ENCODE measurements around the gene ALK. TPM values are rescaled to one million over a fixed set of nuclear protein-coding genes. Genes with fewer than 3 reads are reported as not detected.

The ALK gene
- total and polyA plus RNA-seq, 3 experiments from 2014 or later: not detected

DNA sequence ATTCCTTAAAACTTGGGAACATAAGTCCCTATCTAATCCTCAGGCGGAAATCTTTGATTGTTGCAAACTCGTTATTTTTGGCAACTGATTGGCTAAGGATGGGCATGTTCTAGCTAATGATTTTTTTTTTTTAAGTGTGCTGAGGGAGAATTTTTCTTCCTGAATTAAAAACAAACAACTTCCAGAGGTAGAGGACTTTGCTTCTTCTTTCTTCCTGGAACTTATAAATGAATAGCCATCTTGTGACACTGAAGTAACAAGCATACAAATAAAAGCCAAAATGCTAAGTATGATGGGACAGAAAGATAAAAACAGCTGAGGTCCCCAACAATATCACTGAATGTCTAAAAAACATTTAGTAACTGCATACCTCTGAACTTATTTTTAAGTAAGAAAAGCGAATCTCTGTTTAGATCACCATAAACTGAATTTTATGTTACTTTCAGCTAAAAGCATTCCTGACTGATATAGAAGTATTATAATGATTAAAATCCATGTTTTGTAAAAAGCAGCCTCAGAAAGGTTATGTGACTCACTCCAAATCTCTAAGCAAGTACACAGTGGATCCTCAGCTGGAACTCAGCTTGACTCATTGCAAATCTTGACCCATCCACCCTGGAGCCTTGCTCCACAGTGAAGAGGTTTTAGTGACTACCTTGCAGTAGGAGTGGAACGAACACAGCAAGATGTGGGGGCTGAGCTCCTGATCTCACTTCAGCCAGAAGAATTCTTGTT is 461.8 kb downstream of the ALK start:
- Histone ChIP-seq H3K4me3 (ENCODE audit: low read length) (no peak overlapping the region), H3K4me1 (ENCODE audit: insufficient read depth, low read length) (no peaks in the 10 kb centered on the region), H3K27ac (ENCODE audit: low read depth, low read length) (no peak overlapping the region), H3K36me3 (ENCODE audit: insufficient read depth, low read length) (no peaks in the 10 kb centered on the region), H3K27me3 (ENCODE audit: insufficient read depth, low read length, poor library complexity, severe bottlenecking) (peaks cover 4% of the 10 kb centered on the region), H3K9me3 (ENCODE audit: low read length) (no peaks in the 10 kb centered on the region)
- POLR2A ChIA-PET: no interaction called here
- CTCF ChIA-PET: interaction anchor here (1.3 kb wide), 1 partner anchor 11 kb away, joined by 4 read pairs; no protein-coding TSS in a partner anchor
- Mint-ChIP-seq H3K36me3 (no peaks in the 10 kb centered on the region), H3K27me3 (peaks cover 2 to 52% of the 10 kb centered on the region in 2 donors), H3K9me3 (no peaks in the 10 kb centered on the region), H3K27ac (no peak overlapping the region), H3K4me1 (no peaks in the 10 kb centered on the region), H3K4me3 (no peak overlapping the region)
- DNase-seq: no peak

DNA sequence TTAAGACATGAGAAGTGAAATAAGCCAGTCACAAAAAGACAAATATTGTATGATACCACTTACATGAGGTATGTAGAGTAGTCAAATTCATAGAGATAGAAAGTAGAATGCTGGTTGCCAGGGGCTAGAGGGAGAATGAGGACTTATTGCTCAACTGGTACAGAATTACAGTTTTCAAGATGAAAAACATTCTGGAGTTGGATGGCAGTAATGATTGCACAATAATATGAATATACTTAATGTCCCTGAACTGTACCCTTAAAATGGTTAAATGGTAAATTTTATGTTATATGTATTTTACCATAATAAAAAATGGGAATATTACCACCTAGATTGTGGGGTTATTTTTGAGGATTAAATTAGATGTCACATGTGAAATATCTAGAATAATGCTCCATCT is 465.0 kb downstream of the ALK start:
- POLR2A ChIA-PET: no interaction called here
- Mint-ChIP-seq H3K36me3 (no peaks in the 10 kb centered on the region), H3K9me3 (no peaks in the 10 kb centered on the region), H3K4me3 (no peak overlapping the region), H3K27ac (no peak overlapping the region), H3K27me3 (peaks cover 5 to 36% of the 10 kb centered on the region in 2 donors), H3K4me1 (no peaks in the 10 kb centered on the region)
- CTCF ChIA-PET: no interaction called here
- peaks cover 4% of the 10 kb centered on the region for H3K27me3 ChIP-seq (ENCODE audit: insufficient read depth, low read length, poor library complexity, severe bottlenecking)
- no peak overlapping the region for H3K27ac ChIP-seq (ENCODE audit: low read depth, low read length)
- H3K36me3 ChIP-seq (ENCODE audit: insufficient read depth, low read length): no peaks in the 10 kb centered on the region
- DNase-seq: no peak
- no peak overlapping the region for H3K4me3 ChIP-seq (ENCODE audit: low read length)
- no peaks in the 10 kb centered on the region for H3K9me3 ChIP-seq (ENCODE audit: low read length)
- H3K4me1 ChIP-seq (ENCODE audit: insufficient read depth, low read length): no peaks in the 10 kb centered on the region

DNA sequence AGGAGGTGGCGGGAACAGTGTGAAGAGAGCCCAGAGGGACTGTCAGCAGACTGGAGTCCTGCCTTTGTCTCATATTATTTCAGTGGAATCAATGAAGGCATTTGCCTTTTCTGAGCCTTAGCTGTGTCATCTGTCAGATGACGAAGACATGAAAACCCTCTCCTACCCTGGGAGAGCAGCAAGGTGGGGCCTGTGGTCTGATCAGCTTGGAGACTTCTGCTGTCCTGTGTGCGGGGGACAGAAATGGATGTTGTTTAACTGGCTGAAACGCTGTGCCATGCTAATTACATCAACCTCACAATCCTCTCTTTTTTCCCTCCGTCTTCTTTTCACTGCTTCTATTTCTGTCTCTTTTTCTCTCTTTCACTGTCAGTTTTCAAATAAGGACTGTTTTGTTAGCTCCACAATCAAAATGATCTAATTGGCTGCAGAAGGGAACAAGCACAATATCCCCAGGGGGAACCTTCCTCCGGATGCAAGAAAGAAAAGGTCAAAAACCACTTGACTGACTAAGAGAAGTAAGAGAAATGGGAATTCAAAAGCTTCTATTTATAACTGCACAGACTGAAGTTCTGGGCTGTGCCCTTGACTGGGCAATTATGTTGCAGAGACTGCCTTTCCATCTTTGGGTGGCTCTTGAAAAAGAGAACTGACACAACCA is 466.1 kb downstream of the ALK start:
- no peak for DNase-seq
- Mint-ChIP-seq H3K4me3 (no peak overlapping the region), H3K9me3 (no peaks in the 10 kb centered on the region), H3K4me1 (no peaks in the 10 kb centered on the region), H3K27me3 (peaks cover 7 to 40% of the 10 kb centered on the region in 2 donors), H3K27ac (no peak overlapping the region), H3K36me3 (no peaks in the 10 kb centered on the region)
- no peaks in the 10 kb centered on the region for H3K4me1 ChIP-seq (ENCODE audit: insufficient read depth, low read length)
- peaks cover 4% of the 10 kb centered on the region for H3K27me3 ChIP-seq (ENCODE audit: insufficient read depth, low read length, poor library complexity, severe bottlenecking)
- H3K36me3 ChIP-seq (ENCODE audit: insufficient read depth, low read length): no peaks in the 10 kb centered on the region
- POLR2A ChIA-PET: no interaction called here
- H3K4me3 ChIP-seq (ENCODE audit: low read length): no peak overlapping the region
- no peaks in the 10 kb centered on the region for H3K9me3 ChIP-seq (ENCODE audit: low read length)
- CTCF ChIA-PET: no interaction called here
- H3K27ac ChIP-seq (ENCODE audit: low read depth, low read length): no peak overlapping the region

DNA sequence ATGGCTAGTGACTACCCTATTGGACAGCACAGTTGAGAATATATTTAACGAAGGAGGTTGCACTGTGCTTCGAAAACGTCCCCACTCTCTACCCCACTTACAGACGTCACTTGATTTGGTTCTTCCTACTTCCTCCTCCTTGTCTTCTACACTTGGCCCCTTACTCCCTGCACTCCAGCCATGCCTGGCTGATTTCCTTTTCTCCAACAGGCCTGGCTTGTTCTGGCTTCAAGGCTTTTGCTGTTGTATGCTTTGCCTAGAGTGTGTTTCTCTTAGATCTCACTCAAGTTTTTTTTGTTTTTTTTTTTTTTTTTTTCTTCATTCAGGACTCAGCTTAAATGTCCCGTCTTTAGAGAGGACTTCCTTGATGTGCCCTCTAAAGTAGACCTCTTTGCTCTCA is 469.4 kb downstream of the ALK start:
- no peaks in the 10 kb centered on the region for H3K4me1 Mint-ChIP-seq

DNA sequence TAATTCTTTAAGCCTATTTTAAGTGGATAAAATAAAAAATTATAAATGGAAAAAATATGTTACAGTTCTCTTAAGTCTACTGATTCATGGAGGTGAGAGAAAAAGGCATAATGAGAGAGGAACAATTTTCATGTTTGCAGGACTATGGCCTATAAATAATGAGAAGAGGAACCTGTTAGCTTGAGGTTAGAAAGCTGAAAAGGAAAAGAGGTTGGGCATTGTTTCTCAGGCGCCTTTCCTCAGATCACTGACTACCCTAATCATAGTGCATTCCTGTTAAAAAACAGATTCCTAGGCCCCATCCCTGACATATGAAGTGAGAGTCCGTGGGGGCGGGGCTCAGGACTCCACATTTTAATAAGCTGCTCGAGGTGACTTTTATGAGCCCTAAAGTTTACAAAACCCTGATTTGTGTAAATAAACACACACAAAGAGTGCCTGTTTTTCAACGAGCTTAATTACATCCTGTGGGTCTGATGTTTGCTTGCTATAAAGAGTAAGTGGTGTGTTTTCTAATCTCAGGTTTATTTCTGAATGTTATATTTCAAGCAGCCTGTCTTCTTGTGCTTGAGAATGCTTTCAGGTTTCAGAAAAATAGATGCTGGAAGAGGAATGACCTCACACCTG is 470.7 kb downstream of the ALK start:
- ChIA-PET CTCF (no interaction called here), POLR2A (no interaction called here)
- no peak for DNase-seq
- Mint-ChIP-seq H3K27me3 (peaks cover 5 to 23% of the 10 kb centered on the region in 2 donors), H3K36me3 (no peaks in the 10 kb centered on the region), H3K4me1 (no peaks in the 10 kb centered on the region), H3K4me3 (no peak overlapping the region), H3K27ac (no peak overlapping the region), H3K9me3 (no peaks in the 10 kb centered on the region)
- Histone ChIP-seq H3K27me3 (ENCODE audit: insufficient read depth, low read length, poor library complexity, severe bottlenecking) (no peaks in the 10 kb centered on the region), H3K4me1 (ENCODE audit: insufficient read depth, low read length) (no peaks in the 10 kb centered on the region), H3K4me3 (ENCODE audit: low read length) (no peak overlapping the region), H3K27ac (ENCODE audit: low read depth, low read length) (no peak overlapping the region), H3K9me3 (ENCODE audit: low read length) (no peaks in the 10 kb centered on the region), H3K36me3 (ENCODE audit: insufficient read depth, low read length) (no peaks in the 10 kb centered on the region)

More for the DNA sequence above, 469.4 kb downstream of the ALK start:
- H3K4me3 Mint-ChIP-seq: no peak overlapping the region
- no peak for DNase-seq
- H3K36me3 Mint-ChIP-seq: no peaks in the 10 kb centered on the region
- Histone ChIP-seq H3K4me3 (ENCODE audit: low read length) (no peak overlapping the region), H3K9me3 (ENCODE audit: low read length) (no peaks in the 10 kb centered on the region), H3K4me1 (ENCODE audit: insufficient read depth, low read length) (no peaks in the 10 kb centered on the region), H3K36me3 (ENCODE audit: insufficient read depth, low read length) (no peaks in the 10 kb centered on the region), H3K27ac (ENCODE audit: low read depth, low read length) (no peak overlapping the region), H3K27me3 (ENCODE audit: insufficient read depth, low read length, poor library complexity, severe bottlenecking) (no peaks in the 10 kb centered on the region)
- H3K27ac Mint-ChIP-seq: no peak overlapping the region
- H3K9me3 Mint-ChIP-seq: no peaks in the 10 kb centered on the region
- H3K27me3 Mint-ChIP-seq: peaks cover 5 to 28% of the 10 kb centered on the region in 2 donors
- ChIA-PET POLR2A (no interaction called here), CTCF (no interaction called here)

DNA sequence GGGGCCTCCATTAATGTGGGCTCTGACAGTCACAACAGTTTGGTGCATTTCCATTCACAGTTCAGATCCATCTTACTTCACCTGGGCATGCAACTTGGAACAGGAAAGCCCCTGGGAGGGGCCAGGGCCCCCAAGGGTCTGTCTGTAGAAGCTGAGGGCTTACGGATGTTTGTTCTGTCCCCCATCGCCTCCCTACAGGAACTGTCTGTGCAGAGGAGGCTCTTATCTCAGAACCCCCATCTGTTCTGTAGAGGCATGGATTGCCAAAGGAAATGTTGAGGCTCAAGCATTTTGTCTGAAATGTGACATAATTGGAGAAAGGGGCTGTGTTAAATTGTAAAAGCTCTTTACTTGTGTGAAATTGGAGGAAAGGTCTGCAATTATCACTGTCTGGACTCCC is 471.9 kb downstream of the ALK start:
- ChIA-PET POLR2A (no interaction called here), CTCF (no interaction called here)
- Mint-ChIP-seq H3K4me3 (no peak overlapping the region), H3K4me1 (no peaks in the 10 kb centered on the region), H3K36me3 (no peaks in the 10 kb centered on the region), H3K27ac (no peak overlapping the region), H3K9me3 (no peaks in the 10 kb centered on the region), H3K27me3 (peaks cover 6 to 20% of the 10 kb centered on the region in 2 donors)
- H3K36me3 ChIP-seq (ENCODE audit: insufficient read depth, low read length): no peaks in the 10 kb centered on the region
- H3K4me1 ChIP-seq (ENCODE audit: insufficient read depth, low read length): no peaks in the 10 kb centered on the region
- H3K4me3 ChIP-seq (ENCODE audit: low read length): no peak overlapping the region
- no peak for DNase-seq
- H3K9me3 ChIP-seq (ENCODE audit: low read length): no peaks in the 10 kb centered on the region
- H3K27ac ChIP-seq (ENCODE audit: low read depth, low read length): no peak overlapping the region
- no peaks in the 10 kb centered on the region for H3K27me3 ChIP-seq (ENCODE audit: insufficient read depth, low read length, poor library complexity, severe bottlenecking)

DNA sequence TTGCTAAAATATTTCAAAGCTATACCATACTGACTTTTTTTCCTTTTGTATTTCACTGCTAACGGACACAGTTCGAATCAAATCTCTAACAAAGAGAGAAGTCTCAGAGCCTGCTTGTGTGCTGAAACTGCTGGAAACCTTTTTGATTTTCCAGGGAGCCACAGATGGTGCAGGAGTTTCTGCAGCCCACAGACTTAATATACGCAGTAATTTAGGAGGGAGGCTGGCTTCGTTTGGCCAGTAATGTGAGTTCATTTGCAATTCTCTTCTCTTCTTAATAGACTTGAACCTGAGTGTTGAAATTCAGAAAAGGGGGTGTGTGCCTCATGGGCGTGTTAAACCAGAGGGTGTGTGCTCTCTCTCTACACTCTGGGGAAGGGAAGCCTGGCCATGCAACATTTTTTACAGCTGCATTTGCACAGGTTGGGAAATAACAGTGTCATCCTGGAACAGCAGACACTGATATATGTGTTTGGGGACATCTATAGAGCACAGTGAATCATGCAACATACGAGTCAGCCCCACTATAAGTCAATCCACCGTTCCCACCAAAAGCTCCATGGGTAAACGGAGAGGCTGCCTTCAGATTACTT is 473.2 kb downstream of the ALK start:
- no peak overlapping the region for H3K27ac Mint-ChIP-seq
- Histone ChIP-seq H3K9me3 (ENCODE audit: low read length) (no peaks in the 10 kb centered on the region), H3K36me3 (ENCODE audit: insufficient read depth, low read length) (no peaks in the 10 kb centered on the region), H3K4me3 (ENCODE audit: low read length) (no peak overlapping the region), H3K4me1 (ENCODE audit: insufficient read depth, low read length) (no peaks in the 10 kb centered on the region), H3K27ac (ENCODE audit: low read depth, low read length) (no peak overlapping the region), H3K27me3 (ENCODE audit: insufficient read depth, low read length, poor library complexity, severe bottlenecking) (no peaks in the 10 kb centered on the region)
- POLR2A ChIA-PET: no interaction called here
- CTCF ChIA-PET: interaction anchor here (1.2 kb wide), 1 partner anchor 11 kb away, joined by 4 read pairs; no protein-coding TSS in a partner anchor
- no peak overlapping the region for H3K4me3 Mint-ChIP-seq
- H3K36me3 Mint-ChIP-seq: no peaks in the 10 kb centered on the region
- no peaks in the 10 kb centered on the region for H3K9me3 Mint-ChIP-seq
- no peak for DNase-seq
- peaks cover 4 to 23% of the 10 kb centered on the region in 2 donors for H3K27me3 Mint-ChIP-seq
- no peaks in the 10 kb centered on the region for H3K4me1 Mint-ChIP-seq

DNA sequence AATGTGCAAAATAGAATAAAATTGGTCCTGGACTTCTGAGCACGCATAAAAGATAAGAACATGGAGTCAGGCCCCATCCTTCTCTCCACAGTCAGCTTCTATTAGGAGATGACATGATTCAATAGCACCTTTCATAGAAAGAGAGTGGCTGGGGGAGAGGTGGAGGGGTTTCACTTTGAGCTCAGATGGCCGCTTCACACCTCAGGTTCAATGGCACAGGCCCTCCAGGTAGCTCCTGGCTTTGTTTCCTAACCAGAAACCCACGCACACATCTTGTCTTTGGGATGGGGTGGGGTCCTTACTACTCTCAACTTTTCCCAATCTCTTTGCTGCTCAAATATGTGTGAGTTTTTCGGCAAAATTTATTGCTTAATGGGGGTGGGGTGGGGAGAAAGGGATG is 473.9 kb downstream of the ALK start:
- DNase-seq: no peak
- Mint-ChIP-seq H3K9me3 (no peaks in the 10 kb centered on the region), H3K27ac (no peak overlapping the region)

More for the DNA sequence above, 473.9 kb downstream of the ALK start:
- Mint-ChIP-seq H3K27me3 (peaks cover 10 to 27% of the 10 kb centered on the region in 2 donors), H3K36me3 (no peaks in the 10 kb centered on the region), H3K4me3 (no peak overlapping the region), H3K4me1 (no peaks in the 10 kb centered on the region)
- Histone ChIP-seq H3K9me3 (ENCODE audit: low read length) (no peaks in the 10 kb centered on the region), H3K4me1 (ENCODE audit: insufficient read depth, low read length) (no peaks in the 10 kb centered on the region), H3K4me3 (ENCODE audit: low read length) (no peak overlapping the region), H3K27ac (ENCODE audit: low read depth, low read length) (no peak overlapping the region), H3K27me3 (ENCODE audit: insufficient read depth, low read length, poor library complexity, severe bottlenecking) (no peaks in the 10 kb centered on the region), H3K36me3 (ENCODE audit: insufficient read depth, low read length) (no peaks in the 10 kb centered on the region)
- ChIA-PET POLR2A (no interaction called here), CTCF (no interaction called here)
